H1 (cell line): ENCODE measurements around the gene CFLAR. TPM values are rescaled to one million over a fixed set of nuclear protein-coding genes. Genes with fewer than 3 reads are reported as not detected.

Experiments
- CTCF ChIA-PET: fragments of 300-600 bp; sonication (Branson Sonifier 250); formaldehyde crosslinking; loops from one replicate; lab custom pipeline; 2021; ENCODE audit not compliant: partially characterized antibody; lab: Charles Lee
- POLR2A ChIA-PET: fragments of 300-600 bp; sonication (Branson Sonifier 250); formaldehyde crosslinking; loops from one replicate; lab custom pipeline; 2021; ENCODE audit warnings: inconsistent platforms; ENCODE audit not compliant: partially characterized antibody; lab: Charles Lee
- DNase-seq, 2 experiments: peaks; one replicate each; pipeline versions ENCODE4 v3.0.0 to v3.0.0-alpha.2; 2010 to 2022; ENCODE audit warnings: low spot score in 2 of 2, low read depth in 1 of 2, mixed read lengths in 1 of 2
- FAIRE-seq: peaks from 2 replicates; lab custom pipeline; 2011; peaks lifted over from hg19 to GRCh38; lab: Jason Lieb, UNC
- H2AFZ ChIP-seq: 2 replicates; pipeline ENCODE4 v1.8.1; 2012; ENCODE audit warnings: low read length, inconsistent platforms
- H2AK5ac ChIP-seq: 2 replicates; pipeline ENCODE4 v1.6.1; 2013; ENCODE audit warnings: low read depth, low read length
- H2BK120ac ChIP-seq: replicated peaks from 2 replicates; pipeline ENCODE3; 2013; ENCODE audit warnings: low read depth, low read length, inconsistent platforms
- H2BK12ac ChIP-seq: 2 replicates; pipeline ENCODE4 v1.6.1; 2013; ENCODE audit warnings: low read depth, low read length
- H2BK15ac ChIP-seq: 2 replicates; pipeline ENCODE4 v1.6.1; 2013; ENCODE audit warnings: low read length
- H2BK20ac ChIP-seq: 2 replicates; pipeline ENCODE4 v1.6.1; 2013; ENCODE audit warnings: low read length
- H2BK5ac ChIP-seq: 2 replicates; pipeline ENCODE4 v1.6.1; 2013; ENCODE audit warnings: low read depth, low read length
- H3K14ac ChIP-seq: 2 replicates; pipeline ENCODE4 v1.6.1; 2013; ENCODE audit warnings: inconsistent platforms; ENCODE audit not compliant: insufficient read length
- H3K18ac ChIP-seq: 2 replicates; pipeline ENCODE4 v1.6.1; 2013; ENCODE audit warnings: low read length; ENCODE audit errors: extremely low read depth
- H3K23ac ChIP-seq: 2 replicates; pipeline ENCODE4 v1.6.1; 2013; ENCODE audit warnings: inconsistent platforms; ENCODE audit not compliant: insufficient read length
- H3K23me2 ChIP-seq: 2 replicates; pipeline ENCODE4 v1.6.1; 2013; ENCODE audit warnings: low read depth, low read length
- H3K27ac ChIP-seq: 2 replicates; pipeline ENCODE4 v1.6.1; 2011; ENCODE audit warnings: low read depth, low read length, inconsistent platforms
- H3K27me3 ChIP-seq, 4 experiments: replicated peaks in 1 of 4; 1 replicate in 1 of 4; 2 replicates in 3 of 4; pipeline versions ENCODE4 v1.6.1 to v1.8.1; 2011 to 2013; ENCODE audit warnings: low read length in 3 of 4, mild to moderate bottlenecking in 3 of 4, inconsistent platforms in 2 of 4, mixed read lengths in 2 of 4, moderate library complexity in 1 of 4; ENCODE audit not compliant: control insufficient read depth in 3 of 4, insufficient read depth in 3 of 4; ENCODE audit errors: extremely low read depth in 1 of 4
- H3K36me3 ChIP-seq, 4 experiments: 2 replicates each; pipeline versions ENCODE4 v1.6.1 to v1.8.1; 2011 to 2013; ENCODE audit warnings: mild to moderate bottlenecking in 4 of 4, low read length in 3 of 4, moderate library complexity in 2 of 4, control low read depth in 1 of 4, inconsistent platforms in 1 of 4; ENCODE audit not compliant: insufficient read depth in 4 of 4, control insufficient read depth in 2 of 4
- H3K4ac ChIP-seq: replicated peaks from 2 replicates; pipeline ENCODE3; 2013; ENCODE audit warnings: low read length, low read depth, mixed read lengths, inconsistent platforms; ENCODE audit not compliant: insufficient read length
- H3K4me1 ChIP-seq, 4 experiments: replicated peaks in 1 of 4; 1 replicate in 1 of 4; 2 replicates in 3 of 4; pipeline versions ENCODE4 v1.6.1 to v1.8.1; 2011 to 2013; ENCODE audit warnings: low read length in 3 of 4, inconsistent platforms in 2 of 4, mixed read lengths in 1 of 4; ENCODE audit not compliant: insufficient read depth in 4 of 4, control insufficient read depth in 3 of 4
- H3K4me2 ChIP-seq, 2 experiments: 2 replicates each; pipeline versions ENCODE4 v1.6.1 to v1.8.1; 2011 to 2013; ENCODE audit warnings: low read depth in 2 of 2, low read length in 2 of 2, control low read depth in 1 of 2, inconsistent platforms in 1 of 2, mild to moderate bottlenecking in 1 of 2; ENCODE audit not compliant: insufficient read depth in 1 of 2
- H3K4me3 ChIP-seq, 4 experiments: fragments of 200-600, 300-600 bp in 1 of 4; sonication (generic), shearing (Covaris generic), sonication (Bioruptor Twin) in 1 of 4; 2 replicates each; pipeline versions ENCODE4 v1.5.1 to v1.8.1; 2011 to 2016; ENCODE audit warnings: low read length in 4 of 4, low read depth in 3 of 4, control low read depth in 2 of 4, inconsistent platforms in 2 of 4, mild to moderate bottlenecking in 2 of 4, mixed read lengths in 1 of 4, moderate library complexity in 1 of 4; ENCODE audit not compliant: insufficient read depth in 2 of 4; ENCODE audit errors: extremely low read depth in 1 of 4
- H3K56ac ChIP-seq: replicated peaks from 2 replicates; pipeline ENCODE3; 2013; ENCODE audit warnings: low read depth, mild to moderate bottlenecking, mixed read lengths, low read length, inconsistent platforms; ENCODE audit not compliant: insufficient read length
- H3K79me1 ChIP-seq: 2 replicates; pipeline ENCODE4 v1.6.1; 2013; ENCODE audit warnings: low read depth, low read length, control low read depth
- H3K79me2 ChIP-seq, 2 experiments: 2 replicates each; pipeline versions ENCODE4 v1.6.1 to v1.8.1; 2012 to 2013; ENCODE audit warnings: low read length in 2 of 2, mild to moderate bottlenecking in 2 of 2, inconsistent platforms in 1 of 2; ENCODE audit not compliant: insufficient read depth in 2 of 2, control insufficient read depth in 1 of 2
- H3K9ac ChIP-seq, 4 experiments: replicated peaks in 1 of 4; 1 replicate in 1 of 4; 2 replicates in 3 of 4; pipeline versions ENCODE4 v1.6.1 to v1.8.1; 2011 to 2013; ENCODE audit warnings: low read depth in 3 of 4, low read length in 3 of 4, control low read depth in 2 of 4, mild to moderate bottlenecking in 2 of 4, moderate library complexity in 2 of 4, inconsistent platforms in 1 of 4; ENCODE audit errors: extremely low read depth in 1 of 4
- H3K9me3 ChIP-seq, 2 experiments: 2 replicates each; pipeline versions ENCODE4 v1.6.1 to v1.8.1; 2012 to 2013; ENCODE audit warnings: mild to moderate bottlenecking in 2 of 2, moderate library complexity in 2 of 2, control low read depth in 1 of 2, inconsistent platforms in 1 of 2, low read depth in 1 of 2, low read length in 1 of 2, mixed read lengths in 1 of 2; ENCODE audit not compliant: insufficient read depth in 2 of 2
- H4K20me1 ChIP-seq, 2 experiments: replicated peaks in 1 of 2; 2 replicates each; pipeline versions ENCODE3 to v1.8.1; 2011 to 2013; ENCODE audit warnings: inconsistent platforms in 2 of 2, low read length in 2 of 2, mild to moderate bottlenecking in 1 of 2; ENCODE audit not compliant: insufficient read depth in 2 of 2, control insufficient read depth in 1 of 2
- H4K5ac ChIP-seq: 2 replicates; pipeline ENCODE4 v1.6.1; 2013; ENCODE audit warnings: low read length, low read depth, mixed read lengths, inconsistent platforms; ENCODE audit not compliant: insufficient read length
- H4K8ac ChIP-seq: 2 replicates; pipeline ENCODE4 v1.8.0; 2013; ENCODE audit warnings: mild to moderate bottlenecking, moderate library complexity, low read length, inconsistent platforms; ENCODE audit not compliant: insufficient read depth; ENCODE audit errors: extremely low read depth
- H4K91ac ChIP-seq: replicated peaks from 2 replicates; pipeline ENCODE3; 2013; ENCODE audit warnings: low read length, mixed read lengths, inconsistent platforms; ENCODE audit not compliant: insufficient read length
- BACH1 ChIP-seq: IDR thresholded peaks from 2 replicates; pipeline ENCODE4 v1.6.1; 2012; ENCODE audit warnings: low read length, improper control_type of control experiment
- BRCA1 ChIP-seq: IDR thresholded peaks from 2 replicates; pipeline ENCODE4 v1.6.1; 2012; ENCODE audit warnings: low read depth, low read length, improper control_type of control experiment
- GTF2F1 ChIP-seq: IDR thresholded peaks from 2 replicates; pipeline ENCODE4 v1.6.1; 2012; ENCODE audit warnings: low read depth, low read length, improper control_type of control experiment, borderline replicate concordance
- MAFK ChIP-seq: IDR thresholded peaks from 2 replicates; pipeline ENCODE4 v1.6.1; 2012; ENCODE audit warnings: low read depth, mild to moderate bottlenecking, improper control_type of control experiment, low read length
- NRF1 ChIP-seq: IDR thresholded peaks from 2 replicates; pipeline ENCODE4 v1.6.1; 2011; ENCODE audit warnings: mild to moderate bottlenecking, low read depth, low read length, improper control_type of control experiment
- RBBP5 ChIP-seq: IDR thresholded peaks from 2 replicates; pipeline ENCODE4 v1.7.1; 2012; ENCODE audit warnings: low read depth, mild to moderate bottlenecking, inconsistent platforms, low read length, moderate library complexity, borderline replicate concordance
- TEAD4 ChIP-seq: IDR thresholded peaks from 2 replicates; pipeline ENCODE4 v1.6.1; 2012; ENCODE audit warnings: low read depth, low read length, inconsistent platforms, mixed read lengths
- YY1 ChIP-seq: IDR thresholded peaks from 2 replicates; pipeline ENCODE4 v1.6.1; 2011; ENCODE audit warnings: low read depth, mild to moderate bottlenecking, low read length
- WGBS, 2 experiments: shearing (Covaris generic) in 1 of 2; methylation state at CpG; one replicate each; pipeline versions ENCODE4 v1.1.6 to v1.1.7; 2013 to 2015; ENCODE audit warnings: low lambda C conversion rate in 2 of 2, mixed read lengths in 2 of 2, inconsistent platforms in 1 of 2, low coverage in 1 of 2, missing lambda C conversion rate in 1 of 2; ENCODE audit not compliant: insufficient replicate concordance in 2 of 2, insufficient coverage in 1 of 2, insufficient read length in 1 of 2; ENCODE audit errors: extremely low coverage in 1 of 2, missing lambda C conversion rate in 1 of 2; 5-methylcytosine and 5-hydroxymethylcytosine counted together
- polyA plus RNA-seq, 7 experiments: library from polyadenylated mRNA; depleted of rRNA in 3 of 7; stranded (reverse) in 5 of 7; unstranded in 2 of 7; fragments of >200 nt in 5 of 7; fragments of 200-250 nt in 2 of 7; gene quantifications; 1 replicate in 5 of 7; 2 replicates in 1 of 7; 4 replicates in 1 of 7; pipeline versions ENCODE4 v1.2.1 to v1.2.3, GENCODE V29; 2011 to 2013; ENCODE audit warnings: missing spikeins in 2 of 7, mixed read lengths in 2 of 7
- total RNA-seq: library from RNA; stranded (reverse); fragmentation: NEBNext Ultra II Directional; extraction: Animal tissue kit (Norgen Biotek cat#: 25700); gene quantifications from 2 replicates; pipeline ENCODE4 v1.2.1, GENCODE V29; 2021
- TF ChIP-seq, protein P1 (sequence below): IDR thresholded peaks from 2 replicates; pipeline ENCODE4 v1.6.1; 2012; ENCODE audit warnings: inconsistent platforms
- TF ChIP-seq, protein P2 (sequence below): IDR thresholded peaks from 2 replicates; pipeline ENCODE4 v1.6.1; 2012; ENCODE audit warnings: low read length, inconsistent platforms

The CFLAR gene
- total and polyA plus RNA-seq, 2 of the 8 experiments (the other 6 are each of a cell fraction or from before 2014, with no cell fraction given): 1.1 to 3.9 TPM

- H3K36me3 ChIP-seq: peaks cover 0 to 2% (median under 1%) of the 10 kb centered on the region in 4 experiments; a peak in 2 of 8 replicates
- H3K23me2 ChIP-seq: no peaks in the 10 kb centered on the region
- H2AFZ ChIP-seq: no peak overlapping the region
- no peak overlapping the region for H3K18ac ChIP-seq
- WGBS, 2 experiments: 89% methylated on average over 24 of the region's 34 CpGs; no CpG with 5 or more reads in 1 of the 2 experiments
- CTCF ChIA-PET: interaction anchor here (9.4 kb wide), 1 partner anchor 19 kb away, joined by 61 read pairs; no protein-coding TSS in a partner anchor
- H3K9me3 ChIP-seq: no peaks in the 10 kb centered on the region; a peak in 1 of 4 replicates
- no peak overlapping the region for H2BK5ac ChIP-seq
- no peak overlapping the region for H2BK20ac ChIP-seq
- peaks cover 0 to 3% (median 0%) of the 10 kb centered on the region in 4 experiments; a peak in 2 of 7 replicates for H3K4me1 ChIP-seq
- FAIRE-seq (no peak), DNase-seq (no peak)
- H2AK5ac ChIP-seq: no peak overlapping the region
- no peak overlapping the region for H3K4me2 ChIP-seq
- no peak overlapping the region for H3K4ac ChIP-seq
- no peak overlapping the region for H3K14ac ChIP-seq
- H3K23ac ChIP-seq: no peak overlapping the region
- H4K91ac ChIP-seq: no peak overlapping the region
- POLR2A ChIA-PET: no interaction called here
- no peak overlapping the region for H4K5ac ChIP-seq
- no peak overlapping the region for H2BK12ac ChIP-seq
- H3K9ac ChIP-seq: no peak overlapping the region
- H3K79me2 ChIP-seq: no peaks in the 10 kb centered on the region
- H4K20me1 ChIP-seq: no peaks in the 10 kb centered on the region
- H2BK120ac ChIP-seq: no peak overlapping the region
- H2BK15ac ChIP-seq: no peak overlapping the region
- H3K27ac ChIP-seq: no peak overlapping the region
- H3K27me3 ChIP-seq: no peaks in the 10 kb centered on the region
- H3K4me3 ChIP-seq: no peak overlapping the region
- H4K8ac ChIP-seq: no peak overlapping the region
- no peak overlapping the region for H3K56ac ChIP-seq
- H3K79me1 ChIP-seq: no peaks in the 10 kb centered on the region
- TF ChIP-seq MAFK: no peak
- TF ChIP-seq, protein P1, sequence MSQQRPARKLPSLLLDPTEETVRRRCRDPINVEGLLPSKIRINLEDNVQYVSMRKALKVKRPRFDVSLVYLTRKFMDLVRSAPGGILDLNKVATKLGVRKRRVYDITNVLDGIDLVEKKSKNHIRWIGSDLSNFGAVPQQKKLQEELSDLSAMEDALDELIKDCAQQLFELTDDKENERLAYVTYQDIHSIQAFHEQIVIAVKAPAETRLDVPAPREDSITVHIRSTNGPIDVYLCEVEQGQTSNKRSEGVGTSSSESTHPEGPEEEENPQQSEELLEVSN: no peak
- TF ChIP-seq GTF2F1: no peak
- no peak for TF ChIP-seq TEAD4
- TF ChIP-seq BACH1: no peak
- TF ChIP-seq BRCA1: no peak
- TF ChIP-seq, protein P2, sequence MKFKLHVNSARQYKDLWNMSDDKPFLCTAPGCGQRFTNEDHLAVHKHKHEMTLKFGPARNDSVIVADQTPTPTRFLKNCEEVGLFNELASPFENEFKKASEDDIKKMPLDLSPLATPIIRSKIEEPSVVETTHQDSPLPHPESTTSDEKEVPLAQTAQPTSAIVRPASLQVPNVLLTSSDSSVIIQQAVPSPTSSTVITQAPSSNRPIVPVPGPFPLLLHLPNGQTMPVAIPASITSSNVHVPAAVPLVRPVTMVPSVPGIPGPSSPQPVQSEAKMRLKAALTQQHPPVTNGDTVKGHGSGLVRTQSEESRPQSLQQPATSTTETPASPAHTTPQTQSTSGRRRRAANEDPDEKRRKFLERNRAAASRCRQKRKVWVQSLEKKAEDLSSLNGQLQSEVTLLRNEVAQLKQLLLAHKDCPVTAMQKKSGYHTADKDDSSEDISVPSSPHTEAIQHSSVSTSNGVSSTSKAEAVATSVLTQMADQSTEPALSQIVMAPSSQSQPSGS: no peak
- no peak for TF ChIP-seq NRF1
- no peak for TF ChIP-seq YY1
- TF ChIP-seq RBBP5: no peak
Observed at GRCh38 chr2:201139836-201140604, 24.1 kb downstream of the CFLAR start.
